GM15510 (cell line): ENCODE results near the gene CNOT1.

Source experiments
- POLR2A ChIP-seq: IDR thresholded peaks from 3 replicates; pipeline ENCODE4 v1.6.1; 2011; ENCODE audit warnings: borderline replicate concordance; ENCODE audit not compliant: insufficient read length; ENCODE audit errors: extremely low read depth

CNOT1 gene

DNA sequence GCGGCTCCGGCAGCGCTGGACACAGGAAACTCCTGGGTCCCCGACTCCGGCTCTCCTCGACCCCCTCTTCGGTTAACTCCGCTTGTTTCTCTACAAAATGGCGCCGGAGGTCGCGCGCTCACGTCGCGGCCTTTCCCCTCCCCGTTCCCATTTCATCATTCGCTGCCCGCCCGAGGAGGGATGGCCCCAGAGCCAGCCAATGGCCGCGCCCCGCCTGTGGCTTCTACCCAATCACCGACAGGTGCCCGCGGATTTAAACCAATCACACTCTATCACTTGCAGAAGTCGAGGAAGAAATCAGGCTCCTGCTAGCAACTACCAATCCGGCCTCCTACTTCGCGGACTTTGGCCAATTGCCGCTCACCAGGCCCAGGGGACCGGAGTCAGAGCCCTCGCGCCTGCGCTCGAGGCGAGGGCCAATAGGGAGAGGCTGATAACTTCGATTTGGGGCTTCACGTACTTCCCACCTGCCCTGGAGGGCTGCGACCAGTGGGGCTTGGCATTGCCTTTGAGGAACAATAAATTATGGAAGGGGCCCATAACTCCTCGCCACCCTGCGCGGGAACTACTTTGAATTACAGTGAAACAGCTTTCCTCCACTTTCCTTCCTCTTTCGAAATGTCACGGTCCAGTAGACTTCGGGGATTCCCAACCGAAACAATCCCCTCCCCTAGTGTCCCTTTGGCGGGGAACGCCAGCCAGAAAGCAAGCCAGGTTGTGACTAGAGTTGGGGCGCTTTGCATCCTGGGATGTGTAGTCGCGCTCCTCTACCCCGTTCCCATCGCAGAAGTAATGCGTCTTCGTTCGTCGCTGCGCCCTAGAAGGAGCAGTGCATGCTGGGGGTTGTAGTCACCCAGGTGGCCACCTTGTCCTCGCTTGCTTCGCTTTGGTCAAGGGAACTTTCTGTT lies at the start of gene CNOT1:
Gene CNOT1 (minus strand): TSS at position 94 of the 908 bp plus-strand sequence. CDS start 30,489 bp downstream, outside the sequence.
- TF ChIP-seq POLR2A = peak; percentile 79

DNA sequence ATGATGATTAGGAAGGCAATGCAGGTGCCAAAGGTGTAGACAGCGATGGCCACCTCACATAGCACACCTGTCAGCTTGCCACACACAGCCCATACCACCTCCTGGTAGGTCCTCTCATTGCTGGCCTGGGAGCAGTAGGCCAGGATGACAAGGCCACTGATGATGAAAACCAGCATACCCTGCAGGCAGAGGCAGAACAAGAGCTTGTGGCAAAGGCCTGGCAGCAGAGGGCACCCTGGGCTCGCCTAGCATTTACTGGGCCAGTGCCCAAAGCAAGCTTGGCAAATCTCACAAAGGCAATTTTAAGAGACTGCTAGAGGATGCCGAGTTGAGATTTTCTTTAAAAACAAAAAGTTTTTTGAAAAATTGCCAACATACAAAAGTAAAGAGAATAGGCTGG lies 49.1 kb upstream of the CNOT1 start:
- no peak for TF ChIP-seq POLR2A

DNA sequence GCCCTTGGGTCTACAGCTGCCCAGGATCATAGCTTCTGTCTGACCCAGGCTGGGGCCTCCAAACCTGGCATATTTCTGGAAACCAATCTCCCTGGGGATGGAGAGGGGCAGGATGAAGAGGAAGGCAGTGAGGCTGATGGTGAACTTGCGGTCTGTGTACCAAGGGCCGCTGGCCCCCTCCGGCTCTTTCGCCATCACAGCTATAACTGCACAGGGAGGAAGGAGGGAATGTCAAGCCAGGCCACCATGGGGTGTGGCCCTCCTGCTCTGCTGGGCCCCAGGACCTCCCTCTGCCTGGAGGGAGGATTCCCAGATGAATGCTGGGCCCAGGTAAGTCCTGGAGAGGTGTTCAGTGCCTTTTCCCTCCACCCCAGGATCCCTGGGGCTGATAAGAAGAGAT lies 48.6 kb upstream of the CNOT1 start:
- no peak for TF ChIP-seq POLR2A

DNA sequence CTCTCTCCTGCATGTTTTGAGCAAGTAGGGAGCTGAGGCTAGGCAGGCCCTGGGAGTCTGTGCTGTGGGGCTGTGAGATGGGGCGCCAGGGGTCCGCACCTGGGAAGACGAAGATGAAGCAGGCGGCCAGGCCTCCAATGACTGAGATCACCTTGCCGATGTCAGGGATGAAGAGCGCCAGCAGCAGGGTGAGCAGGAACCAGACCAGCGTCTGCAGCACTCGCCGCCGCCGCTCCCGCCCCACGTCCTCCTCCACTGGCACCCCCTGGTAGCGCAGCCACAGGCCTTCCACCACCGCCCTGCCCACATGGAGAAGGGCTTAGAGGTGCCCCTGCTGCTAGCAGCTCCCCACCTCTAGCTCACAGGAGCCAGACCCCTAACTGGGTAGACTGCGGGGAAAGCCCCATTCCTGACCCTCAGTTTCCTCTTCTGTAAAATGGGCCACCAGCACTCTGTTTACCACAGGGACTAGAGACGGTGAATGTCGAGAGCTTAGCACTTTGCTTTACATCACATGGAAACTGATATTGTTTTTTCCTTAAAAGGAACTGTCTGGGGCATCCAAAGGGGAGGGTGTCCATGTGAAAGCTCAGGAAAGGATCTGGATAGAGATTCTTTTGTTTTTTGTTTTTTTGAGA lies 41.4 kb upstream of the CNOT1 start:
- no peak for TF ChIP-seq POLR2A

DNA sequence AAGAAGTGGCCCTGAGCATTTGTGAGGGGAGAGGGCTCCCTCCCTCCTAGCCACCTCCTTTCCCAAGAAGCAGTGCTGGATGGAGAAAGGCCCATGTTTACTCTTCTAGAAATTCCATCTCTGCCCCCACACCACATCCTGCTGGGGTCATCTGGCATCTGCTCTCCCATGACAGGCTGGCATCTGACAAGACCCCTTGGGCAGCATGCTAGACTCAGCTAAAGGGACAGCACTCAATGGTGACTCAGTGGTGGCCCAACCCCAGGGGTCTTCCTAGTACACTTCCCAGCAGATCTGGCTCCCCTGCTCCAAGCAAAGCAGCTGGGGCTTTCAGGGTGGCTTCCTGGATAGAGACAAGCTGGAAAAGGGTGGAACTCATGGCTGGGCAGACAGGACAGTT lies 40.6 kb upstream of the CNOT1 start:
- TF ChIP-seq POLR2A = no peak

DNA sequence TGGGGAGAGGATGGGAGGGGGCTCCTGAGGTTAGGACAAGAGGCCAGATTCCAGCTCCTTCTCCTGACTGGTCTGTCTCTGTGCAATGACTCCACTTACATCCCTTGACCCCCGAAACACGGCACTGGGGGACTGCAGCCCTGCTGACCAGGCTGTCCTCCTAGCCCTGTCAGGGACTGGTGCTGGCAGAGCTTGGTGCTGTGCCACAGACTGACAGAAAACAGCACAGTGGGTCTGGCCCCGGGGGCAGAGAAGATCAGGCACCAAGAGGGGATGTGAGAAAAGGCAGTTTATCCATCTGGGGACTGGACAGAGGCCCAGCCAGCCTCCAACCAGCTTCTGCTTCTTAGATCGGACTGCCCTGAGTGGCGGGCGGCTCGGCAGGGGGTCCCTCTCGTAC lies 35.6 kb upstream of the CNOT1 start:
- no peak for TF ChIP-seq POLR2A

DNA sequence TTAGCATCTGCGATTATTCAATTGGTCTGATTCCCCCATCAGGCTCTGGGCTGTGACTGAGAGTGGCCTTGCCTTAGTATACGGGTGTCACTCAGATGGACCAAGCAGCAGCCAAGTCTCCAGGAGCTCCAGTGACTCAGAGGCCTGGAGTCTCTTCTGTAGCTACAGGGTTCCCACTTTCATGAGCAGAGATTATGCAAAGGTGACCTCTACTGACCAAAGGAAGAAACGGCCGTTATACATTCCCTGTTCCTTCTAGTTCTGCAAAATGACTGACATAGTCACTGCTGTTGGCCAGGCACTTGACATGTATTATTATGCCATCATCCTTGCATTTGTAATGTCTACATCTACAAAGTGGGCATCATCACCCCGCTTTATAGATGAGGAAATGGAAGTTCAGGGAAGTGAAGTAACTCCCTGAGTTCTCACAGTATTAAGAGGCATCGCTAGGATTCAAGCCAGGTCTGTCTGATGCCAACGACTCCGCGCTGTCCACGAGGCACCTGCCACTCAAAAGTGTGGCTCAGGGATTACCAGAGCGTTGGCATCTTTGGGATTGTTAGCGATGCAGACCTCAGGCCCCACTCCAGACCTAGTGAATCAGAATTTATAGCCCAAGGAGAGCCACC lies 31.7 kb upstream of the CNOT1 start:
- no peak for TF ChIP-seq POLR2A

DNA sequence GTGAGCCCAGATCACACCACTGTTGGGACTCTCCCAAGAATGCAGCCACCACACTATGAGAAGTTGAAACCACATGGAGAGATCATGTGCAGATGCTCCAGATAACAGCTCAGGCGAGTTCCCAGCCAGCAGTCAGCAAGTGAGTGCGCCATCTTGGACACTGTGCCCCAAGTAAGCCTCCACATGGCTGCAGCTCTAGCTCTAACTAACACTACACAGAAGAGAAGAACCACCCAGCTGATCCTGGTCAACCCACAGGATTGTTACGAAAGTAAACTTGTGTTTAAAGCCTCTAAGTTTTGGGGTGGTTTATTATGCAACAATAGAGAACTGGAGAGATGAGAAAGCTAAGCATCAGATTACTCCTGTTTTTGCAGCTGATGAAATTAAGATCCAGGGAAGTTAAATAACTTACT lies 29.2 kb upstream of the CNOT1 start:
- no peak for TF ChIP-seq POLR2A

DNA sequence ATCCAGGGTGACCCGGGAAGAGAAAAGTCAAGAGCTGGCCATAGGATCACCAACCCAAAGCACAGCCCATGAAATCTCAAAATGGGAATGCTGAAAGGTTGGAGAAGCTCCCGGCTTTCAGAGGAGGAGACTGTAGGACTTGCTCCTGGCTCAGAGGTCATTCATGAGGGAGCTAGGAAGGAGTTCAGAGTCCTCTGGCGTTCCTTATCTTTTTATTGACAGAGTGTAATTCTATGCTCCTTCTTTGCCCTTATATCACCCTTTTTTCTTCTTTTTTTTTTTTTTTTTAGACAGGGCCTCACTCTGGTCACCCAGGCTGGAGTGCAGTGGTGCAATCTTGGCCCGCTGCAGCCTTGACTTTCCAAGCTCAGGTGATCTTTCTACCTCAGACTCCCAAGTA lies 27.3 kb upstream of the CNOT1 start:
- no peak for TF ChIP-seq POLR2A

DNA sequence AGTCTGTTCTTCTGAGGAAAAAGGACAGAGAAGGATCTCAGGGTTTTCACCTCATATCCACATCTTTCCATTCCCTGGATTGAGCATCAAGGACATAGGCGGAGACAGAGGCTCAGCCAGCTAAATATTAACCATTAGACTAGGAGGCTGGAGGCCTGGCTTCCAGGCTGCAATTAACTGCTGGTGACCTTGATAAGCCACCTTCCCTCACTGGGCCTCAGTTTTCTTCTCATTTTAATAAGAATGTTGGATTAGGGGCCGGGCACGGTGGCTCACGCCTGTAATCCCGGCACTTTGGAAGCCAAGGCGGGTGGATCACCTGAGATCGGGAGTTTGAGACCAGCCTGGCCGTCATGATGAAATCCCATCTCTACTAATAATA lies 25.6 kb upstream of the CNOT1 start:
- no peak for TF ChIP-seq POLR2A

DNA sequence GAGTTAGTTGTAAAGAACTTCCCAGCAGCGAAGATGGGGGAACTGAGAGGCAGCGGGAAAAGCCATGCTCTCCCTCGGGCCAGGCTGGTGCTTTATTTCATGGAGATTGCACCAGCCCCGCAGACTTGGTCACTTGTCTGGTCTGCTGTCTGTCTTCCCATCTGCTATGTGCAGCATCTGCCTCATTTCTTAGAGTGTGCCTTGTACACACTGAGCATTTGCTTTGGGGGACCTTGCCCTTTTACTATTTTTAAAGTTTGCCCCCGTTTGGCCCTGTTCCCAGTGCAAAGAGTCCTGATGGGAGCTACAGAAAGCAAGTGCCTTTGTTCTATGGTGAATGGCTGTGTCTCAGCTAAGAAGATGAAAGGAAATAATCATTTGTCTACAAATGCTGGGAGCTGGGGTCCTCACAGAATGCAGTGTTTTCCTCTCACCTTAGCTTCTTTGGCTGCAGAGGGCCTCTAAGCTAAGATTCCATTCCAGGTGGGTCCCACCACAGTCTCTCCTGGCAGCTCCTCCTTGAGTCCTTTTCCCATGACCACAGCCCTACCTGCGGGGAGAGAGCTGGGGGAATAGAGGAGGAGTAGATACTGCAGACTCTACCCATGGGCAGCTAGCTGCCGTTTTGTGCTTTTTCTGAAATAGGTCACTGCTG lies 25.1 kb upstream of the CNOT1 start:
- TF ChIP-seq POLR2A = no peak

DNA sequence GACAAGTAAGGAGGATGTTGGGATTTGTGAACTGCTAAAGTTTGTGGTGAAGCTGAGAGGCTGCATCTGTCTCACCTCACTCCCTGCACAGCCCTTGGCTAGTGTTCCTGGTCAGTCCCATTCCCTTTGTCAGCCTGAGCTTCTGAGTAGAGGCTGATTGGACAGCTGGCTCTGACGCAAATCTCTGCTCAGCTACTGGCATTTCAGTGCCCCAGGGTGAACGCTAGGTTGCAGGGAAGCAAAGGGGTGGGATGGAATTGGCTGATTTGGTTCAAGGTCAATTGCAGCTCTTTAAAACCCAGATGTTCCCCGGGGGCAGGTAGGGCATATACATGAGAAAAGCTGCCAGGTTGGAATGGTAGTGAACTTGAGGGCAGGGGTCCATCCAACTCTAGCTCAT lies 23.1 kb upstream of the CNOT1 start:
- TF ChIP-seq POLR2A = no peak

DNA sequence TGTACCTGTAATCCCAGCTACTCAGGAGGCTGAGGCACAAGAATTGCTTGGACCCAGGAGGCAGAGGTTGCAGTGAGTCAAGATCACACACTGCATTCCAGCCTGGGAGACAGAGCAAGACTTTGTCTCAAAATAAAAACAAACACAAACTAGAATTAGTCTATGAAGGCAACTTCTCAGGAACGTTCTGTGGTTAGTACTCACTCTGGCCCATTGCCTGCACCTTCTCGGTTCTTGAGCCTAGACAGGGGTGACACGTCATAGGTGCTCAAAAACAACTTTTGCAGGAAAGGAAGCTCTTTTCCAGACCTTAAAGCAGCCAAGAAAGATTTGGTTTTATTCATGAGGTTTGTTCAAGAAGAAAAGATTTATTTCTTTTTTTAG lies 22.3 kb upstream of the CNOT1 start:
- TF ChIP-seq POLR2A = no peak

DNA sequence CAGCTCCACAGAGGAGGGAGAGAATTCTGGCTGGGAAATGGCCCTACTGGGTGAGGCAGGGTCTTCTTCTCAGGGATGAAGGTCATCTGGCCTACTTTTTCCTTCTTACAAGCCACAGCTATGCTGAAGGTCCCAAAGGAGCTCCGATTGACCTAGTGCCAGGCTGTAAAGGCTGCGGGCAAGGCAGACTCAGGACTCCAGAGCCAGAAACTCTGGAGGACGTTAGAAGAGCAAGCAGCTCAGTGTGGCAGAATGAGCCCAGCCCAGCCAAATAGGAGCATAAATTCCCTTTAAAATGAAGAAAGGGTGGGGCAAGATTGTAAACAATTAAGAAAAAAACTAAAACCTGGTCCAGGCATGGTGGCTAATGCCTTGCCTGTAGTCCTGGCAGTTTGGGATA lies 20.1 kb upstream of the CNOT1 start:
- TF ChIP-seq POLR2A = no peak

DNA sequence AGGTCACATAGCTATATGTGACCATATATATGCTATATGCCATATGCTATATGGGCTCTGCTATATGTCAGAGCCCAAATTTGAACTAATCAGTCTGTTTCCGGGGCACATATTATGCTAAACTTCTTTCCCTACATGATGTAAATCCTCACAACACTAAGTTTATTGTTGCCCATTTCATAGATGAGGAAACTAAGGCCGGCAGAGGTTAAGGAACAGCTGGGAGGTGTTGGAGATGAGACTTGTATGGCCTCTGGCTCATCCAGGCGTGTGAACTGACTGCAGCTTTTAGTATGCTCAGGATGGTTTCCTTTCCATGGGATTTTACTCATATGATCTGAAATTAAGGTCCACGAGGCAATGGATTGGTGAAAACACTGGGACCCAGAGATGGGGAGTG lies 17.5 kb upstream of the CNOT1 start:
- no peak for TF ChIP-seq POLR2A
